Esophagus (tissue), 2 donors: Measurements from ENCODE around the gene SMAD9. TPM values are rescaled to one million over a fixed set of nuclear protein-coding genes. Genes with fewer than 3 reads are reported as not detected.

Experiments used
- H3K27ac ChIP-seq, 2 donors: one replicate each; pipeline ENCODE4 v1.5.1; 2013; ENCODE audit warnings: low read depth in 2 of 2, mild to moderate bottlenecking in 2 of 2, inconsistent platforms in 1 of 2, low read length in 1 of 2, moderate library complexity in 1 of 2
- H3K27me3 ChIP-seq, 2 donors: one replicate each; pipeline ENCODE4 v1.6.1; 2013; ENCODE audit warnings: low read length in 2 of 2, control low read depth in 1 of 2, mild to moderate bottlenecking in 1 of 2; ENCODE audit not compliant: insufficient read depth in 2 of 2, control insufficient read depth in 1 of 2
- H3K36me3 ChIP-seq, 2 donors: one replicate each; pipeline ENCODE4 v1.6.1; 2013; ENCODE audit warnings: low read length in 1 of 2; ENCODE audit not compliant: control insufficient read depth in 2 of 2, insufficient read depth in 2 of 2
- H3K4me1 ChIP-seq, 2 donors: one replicate each; pipeline ENCODE4 v1.6.1; 2013; ENCODE audit warnings: low read length in 1 of 2; ENCODE audit not compliant: control insufficient read depth in 2 of 2, insufficient read depth in 2 of 2
- H3K4me3 ChIP-seq, 2 donors: one replicate each; pipeline ENCODE4 v1.5.1; 2013; ENCODE audit warnings: low read length in 2 of 2, mild to moderate bottlenecking in 2 of 2, low read depth in 1 of 2, moderate library complexity in 1 of 2
- H3K9me3 ChIP-seq, 2 donors: one replicate each; pipeline ENCODE4 v1.6.1; 2013; ENCODE audit warnings: mild to moderate bottlenecking in 2 of 2, low read depth in 1 of 2, low read length in 1 of 2, moderate library complexity in 1 of 2; ENCODE audit not compliant: control insufficient read depth in 2 of 2, insufficient read depth in 1 of 2
- WGBS, 2 donors: extraction: QIAGEN DNeasy Blood & Tissue Kit; methylation state at CpG; one replicate each; pipeline ENCODE4 v1.1.7; 2013; 5-methylcytosine and 5-hydroxymethylcytosine counted together
- polyA plus RNA-seq, 2 donors: library from polyadenylated mRNA; stranded (reverse); fragments of 200-250 nt; gene quantifications; one replicate each; pipeline ENCODE4 v1.2.3, GENCODE V29; 2013
- donor health status: healthy with polysubstance abuse.
- donor health status: Bipolar disorder and iron deficiency.

SMAD9 gene
- 1 to 10 TPM in 1 of 2 donors, under 1 TPM in 1; 0.51 to 1.2 TPM for polyA plus RNA-seq

DNA sequence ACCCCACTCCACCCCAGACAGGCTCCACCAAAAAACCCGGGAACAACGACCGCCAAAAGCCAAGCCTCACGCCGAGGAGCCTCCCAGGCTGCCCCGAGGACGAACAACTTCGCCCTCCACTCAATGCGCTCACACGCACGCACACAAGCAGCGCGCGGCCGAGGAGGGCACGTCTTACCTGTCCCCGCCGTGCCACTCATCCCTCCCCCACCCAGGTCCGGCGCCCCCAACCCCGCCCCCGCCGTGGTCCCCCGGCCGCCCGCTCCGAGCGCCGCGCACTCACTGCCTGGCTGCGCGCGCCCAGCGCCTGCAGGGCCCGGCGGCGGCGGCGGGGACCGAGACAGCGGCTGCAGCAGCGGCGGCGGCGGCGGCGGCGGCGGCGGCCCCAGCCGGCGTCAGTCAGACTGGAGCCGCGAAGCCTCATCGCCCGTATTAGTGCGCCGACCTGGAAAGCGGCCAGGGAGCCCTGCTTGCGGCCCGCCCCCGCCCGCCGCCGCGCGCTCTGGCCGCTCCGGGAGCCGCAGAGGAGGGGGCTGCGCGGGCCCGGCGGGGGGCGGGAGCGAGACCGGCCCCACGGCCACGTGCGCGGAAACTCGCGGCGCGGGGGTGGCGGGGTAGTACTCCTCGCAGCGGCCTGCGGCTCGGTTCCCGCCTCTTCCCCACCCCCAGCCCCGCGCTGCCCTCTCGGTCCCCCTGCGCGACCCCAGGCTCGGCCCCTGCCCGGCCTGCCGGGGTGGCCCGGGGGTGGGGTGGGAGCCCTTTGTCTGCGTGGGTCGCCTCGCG, at the start of gene SMAD9:
Gene SMAD9, minus strand, starts transcription at position 406 of the 783 bp plus-strand sequence. CDS start 40,549 bp downstream, outside the sequence.
- no peaks in the 10 kb centered on the region for H3K27me3 ChIP-seq
- H3K4me1 ChIP-seq = peaks cover 0 to 2% of the 10 kb centered on the region in 2 donors
- H3K4me3 ChIP-seq = peak within 1 kb of the TSS; percentile 47 to 75
- 1% methylated on average over 38 to 104 of the region's 104 CpGs for WGBS, 2 donors
- peak within 1 kb of the TSS; percentile 38 to 75 for H3K27ac ChIP-seq
- H3K9me3 ChIP-seq = no peaks in the 10 kb centered on the region
- no peaks in the 10 kb centered on the region for H3K36me3 ChIP-seq

DNA sequence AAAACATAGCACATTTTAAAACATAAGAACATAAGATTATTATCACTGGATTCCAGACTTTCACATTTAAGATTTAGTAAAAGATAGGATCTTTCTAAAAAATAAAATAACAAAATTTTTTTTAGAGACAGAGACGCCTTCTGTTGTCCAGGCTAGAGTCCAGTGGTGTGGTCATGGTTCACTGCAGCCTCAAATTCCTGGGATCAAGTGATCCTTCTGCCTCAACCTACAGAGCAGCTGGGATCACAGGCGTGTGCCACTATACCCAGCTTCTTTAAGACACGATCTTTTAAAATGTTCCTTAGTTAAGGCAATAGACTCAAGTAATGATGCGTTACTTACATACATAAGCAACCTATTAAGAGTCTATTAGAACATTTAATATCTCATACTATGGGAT, 46.4 kb upstream of the SMAD9 start:
- no peaks in the 10 kb centered on the region for H3K4me1 ChIP-seq
- WGBS, 2 donors = 91% methylated on average over 4 of the region's 4 CpGs
- H3K36me3 ChIP-seq = peaks cover 2 to 11% of the 10 kb centered on the region in 2 donors
- H3K4me3 ChIP-seq = no peak overlapping the region
- H3K27ac ChIP-seq = peak overlapping the region in 1 of 2 donors; percentile 31
- H3K9me3 ChIP-seq = no peaks in the 10 kb centered on the region
- H3K27me3 ChIP-seq = no peaks in the 10 kb centered on the region

DNA sequence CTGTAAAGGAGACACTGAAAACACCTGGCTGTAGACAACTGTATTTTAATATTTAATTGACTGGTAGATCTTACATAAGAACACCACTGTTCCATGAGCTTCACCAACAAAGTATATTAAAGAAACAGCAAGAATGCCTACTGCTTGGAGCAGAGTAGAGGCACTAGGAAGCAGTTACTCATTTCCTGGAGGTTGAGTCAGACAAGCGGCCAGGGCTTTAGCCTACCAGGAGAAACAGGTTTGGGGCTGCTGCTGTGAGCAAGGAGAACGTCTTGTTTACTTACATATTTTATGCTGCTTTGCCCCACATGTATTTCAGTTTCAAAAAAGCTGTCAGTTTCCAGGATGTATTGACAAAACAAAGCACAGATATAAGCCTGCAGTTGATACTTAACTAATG, 45.7 kb upstream of the SMAD9 start:
- no peak overlapping the region for H3K27ac ChIP-seq
- peaks cover 2 to 11% of the 10 kb centered on the region in 2 donors for H3K36me3 ChIP-seq
- H3K27me3 ChIP-seq = no peaks in the 10 kb centered on the region
- H3K4me1 ChIP-seq = no peaks in the 10 kb centered on the region
- no peaks in the 10 kb centered on the region for H3K9me3 ChIP-seq
- no peak overlapping the region for H3K4me3 ChIP-seq
- 45 to 63% methylated on average over 2 of the region's 2 CpGs for WGBS, 2 donors

DNA sequence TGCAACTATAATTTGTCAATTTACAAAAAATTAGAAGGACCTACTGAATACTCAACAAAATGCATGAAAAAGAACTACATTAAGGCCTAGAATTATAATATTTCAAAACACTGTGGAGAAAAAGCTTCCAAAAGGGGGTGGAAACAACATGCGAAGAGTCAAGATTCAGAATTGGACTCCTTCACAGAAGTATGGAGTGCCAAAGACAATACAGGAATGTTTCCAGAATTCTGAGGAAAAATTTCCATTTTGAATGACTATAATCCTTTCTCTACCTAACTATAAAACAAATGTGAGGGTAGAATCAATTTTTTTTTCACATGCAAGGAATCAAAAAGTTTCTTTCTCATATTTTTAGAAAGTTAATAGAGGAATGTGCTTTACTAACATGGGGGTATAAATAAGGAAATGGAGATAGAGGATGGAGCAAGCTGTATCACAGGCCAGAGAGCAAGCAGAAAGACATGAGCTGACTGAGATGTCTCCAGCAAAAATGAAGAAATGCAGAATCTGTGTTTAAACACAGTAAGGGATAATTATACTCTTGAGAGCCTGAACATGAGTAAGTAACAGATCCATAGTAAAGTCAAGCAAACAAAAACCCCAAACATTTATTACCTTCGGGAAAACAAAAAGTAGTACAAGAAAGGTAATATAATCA, 39.5 kb upstream of the SMAD9 start:
- H3K9me3 ChIP-seq = no peaks in the 10 kb centered on the region
- 89% methylated on average over 2 of the region's 2 CpGs for WGBS, 2 donors
- no peak overlapping the region for H3K27ac ChIP-seq
- peaks cover 0 to 17% of the 10 kb centered on the region in 2 donors for H3K36me3 ChIP-seq
- H3K4me3 ChIP-seq = no peak overlapping the region
- no peaks in the 10 kb centered on the region for H3K27me3 ChIP-seq
- H3K4me1 ChIP-seq = no peaks in the 10 kb centered on the region

DNA sequence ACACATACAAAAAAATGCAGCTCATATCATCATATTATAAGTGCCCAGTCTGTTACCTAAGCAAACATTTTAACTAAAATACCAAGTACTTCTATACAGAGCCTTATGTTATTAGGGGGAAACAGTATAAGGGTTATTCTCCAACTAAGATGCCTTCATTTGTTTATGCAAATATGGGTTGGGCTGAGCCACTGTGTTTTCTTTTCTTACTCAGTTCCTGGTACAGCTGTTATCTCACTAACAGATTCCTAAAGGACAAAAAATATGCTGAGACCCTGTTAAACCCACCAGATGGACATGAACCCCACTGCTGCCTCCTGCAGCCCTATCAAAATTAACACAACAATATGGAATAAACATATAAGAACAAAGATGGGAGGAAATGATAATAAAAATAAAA, 34.5 kb upstream of the SMAD9 start:
- Histone ChIP-seq H3K4me1 (no peaks in the 10 kb centered on the region), H3K27me3 (no peaks in the 10 kb centered on the region), H3K9me3 (no peaks in the 10 kb centered on the region), H3K36me3 (peaks cover 0 to 10% of the 10 kb centered on the region in 2 donors), H3K27ac (no peak overlapping the region), H3K4me3 (no peak overlapping the region)

DNA sequence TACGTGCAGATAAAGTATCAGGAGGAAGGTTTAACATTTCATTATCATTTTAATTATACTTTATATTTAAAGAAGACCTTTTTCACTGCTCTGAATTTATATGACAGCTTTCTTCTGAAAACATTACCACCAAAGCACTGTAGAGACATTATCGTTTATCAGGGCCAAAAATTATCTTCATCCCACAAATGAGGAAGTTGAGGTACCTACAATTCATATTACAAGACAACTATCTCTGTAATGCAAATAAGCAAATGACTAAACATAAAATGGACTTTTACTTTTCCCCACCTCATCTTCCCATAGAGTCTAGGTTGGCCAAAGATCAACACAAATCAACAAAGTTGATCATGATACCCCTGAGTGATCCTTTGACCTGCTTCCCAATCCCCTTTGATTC, 30.9 kb upstream of the SMAD9 start:
- Histone ChIP-seq H3K4me3 (no peak overlapping the region), H3K9me3 (no peaks in the 10 kb centered on the region), H3K27ac (no peak overlapping the region), H3K4me1 (no peaks in the 10 kb centered on the region), H3K27me3 (no peaks in the 10 kb centered on the region), H3K36me3 (peaks cover 0 to 4% of the 10 kb centered on the region in 2 donors)
- 92 to 93% methylated on average over 2 of the region's 2 CpGs for WGBS, 2 donors

DNA sequence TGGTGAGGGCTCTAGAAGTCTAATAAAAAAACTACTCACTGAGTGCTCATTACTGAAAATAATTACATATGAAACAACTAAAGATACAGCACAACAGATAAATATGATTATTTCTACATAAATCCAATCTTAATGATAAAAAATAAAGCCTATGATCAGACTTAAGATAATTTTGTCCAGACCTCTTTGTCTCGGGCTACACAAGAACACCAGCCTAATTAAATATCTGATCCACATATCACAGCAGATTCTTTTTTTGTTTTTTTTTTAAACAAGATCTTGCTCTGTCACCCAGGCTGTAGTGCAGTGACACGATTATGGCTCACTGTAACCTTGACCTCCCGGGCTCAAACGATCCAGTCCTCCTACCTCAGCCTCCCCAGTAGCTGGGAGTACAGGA, 30.3 kb upstream of the SMAD9 start:
- 92 to 96% methylated on average over 4 of the region's 4 CpGs for WGBS, 2 donors
- Histone ChIP-seq H3K4me3 (no peak overlapping the region), H3K27ac (no peak overlapping the region), H3K36me3 (peaks cover 0 to 4% of the 10 kb centered on the region in 2 donors), H3K4me1 (no peaks in the 10 kb centered on the region), H3K27me3 (no peaks in the 10 kb centered on the region), H3K9me3 (no peaks in the 10 kb centered on the region)

DNA sequence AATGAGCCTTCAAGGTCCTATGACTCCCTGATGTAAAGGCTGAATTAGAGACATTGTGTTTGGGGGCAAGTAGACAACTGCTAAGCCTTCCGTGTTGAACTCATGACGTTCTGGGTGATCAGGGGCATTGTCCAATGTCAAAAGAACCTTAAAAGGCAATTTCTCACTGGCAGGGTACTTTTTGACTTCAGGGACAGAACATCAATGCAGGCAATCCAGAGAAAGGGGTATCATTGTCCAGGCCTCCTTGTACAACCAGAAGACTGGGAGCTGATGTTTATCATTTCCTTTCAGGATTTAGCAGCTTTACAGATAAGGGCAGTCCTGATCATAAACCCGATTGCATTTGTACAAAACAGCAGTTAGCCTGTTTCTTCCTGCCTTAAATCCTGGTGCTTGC, 25.0 kb upstream of the SMAD9 start:
- no peaks in the 10 kb centered on the region for H3K36me3 ChIP-seq
- no peaks in the 10 kb centered on the region for H3K9me3 ChIP-seq
- H3K27me3 ChIP-seq = no peaks in the 10 kb centered on the region
- 46 to 54% methylated on average over 3 of the region's 3 CpGs for WGBS, 2 donors
- no peaks in the 10 kb centered on the region for H3K4me1 ChIP-seq
- H3K27ac ChIP-seq = no peak overlapping the region
- H3K4me3 ChIP-seq = no peak overlapping the region

DNA sequence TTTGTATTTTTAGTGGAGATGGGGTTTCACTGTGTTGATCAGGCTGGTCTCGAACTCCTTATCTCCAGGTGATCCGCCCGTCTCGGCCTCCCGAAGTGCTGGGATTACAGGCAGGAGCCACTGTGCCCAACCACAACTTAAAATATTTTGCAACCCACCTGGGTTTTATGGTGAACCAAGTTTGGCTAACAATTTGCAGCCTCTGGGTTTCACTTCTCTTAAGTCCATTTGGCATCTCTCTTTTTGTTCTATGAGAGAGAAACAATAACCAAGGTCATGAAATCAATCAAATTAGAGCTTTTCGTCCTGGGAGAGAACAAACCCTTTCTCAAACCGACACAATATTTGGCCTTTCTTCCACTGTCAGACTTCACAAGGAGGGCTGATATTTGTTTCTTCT, 5.6 kb upstream of the SMAD9 start:
- no peaks in the 10 kb centered on the region for H3K9me3 ChIP-seq
- no peaks in the 10 kb centered on the region for H3K4me1 ChIP-seq
- no peaks in the 10 kb centered on the region for H3K36me3 ChIP-seq
- H3K4me3 ChIP-seq = no peak overlapping the region
- no peak overlapping the region for H3K27ac ChIP-seq
- no peaks in the 10 kb centered on the region for H3K27me3 ChIP-seq
- 69 to 80% methylated on average over 7 of the region's 7 CpGs for WGBS, 2 donors

DNA sequence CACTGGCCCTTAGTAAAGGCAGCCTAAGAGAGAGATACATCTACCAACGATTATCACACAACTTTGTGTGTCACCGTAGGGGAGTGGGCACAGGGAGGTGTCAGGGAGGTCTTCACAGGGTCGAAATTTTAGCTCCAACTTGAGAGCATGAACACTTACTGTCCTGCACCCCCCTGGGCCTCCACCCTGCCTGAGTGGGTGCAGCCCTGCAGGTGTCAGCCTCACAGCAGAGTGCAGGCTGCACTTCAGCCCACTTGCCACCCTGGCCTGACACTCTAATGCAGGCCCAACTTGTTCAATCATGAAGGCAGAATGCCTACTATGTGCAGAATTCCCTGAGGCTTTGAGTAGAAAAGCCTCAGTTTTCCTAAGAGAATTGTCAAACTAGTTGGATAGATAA, 4.0 kb upstream of the SMAD9 start:
- 74 to 76% methylated on average over 3 of the region's 3 CpGs for whole genome bisulfite sequencing, 2 donors

More for the DNA sequence above, 4.0 kb upstream of the SMAD9 start:
- Histone ChIP-seq H3K4me3 (no peak overlapping the region), H3K9me3 (no peaks in the 10 kb centered on the region), H3K4me1 (peaks cover 0 to 2% of the 10 kb centered on the region in 2 donors), H3K27me3 (no peaks in the 10 kb centered on the region), H3K36me3 (no peaks in the 10 kb centered on the region), H3K27ac (no peak overlapping the region)
